ENCODE results near the gene GUCA2B. TPM values are rescaled to one million over a fixed set of nuclear protein-coding genes. Genes with fewer than 3 reads are reported as not detected.

Gene GUCA2B
- total RNA-seq, 1 experiment from 2014 or later = not detected

DNA sequence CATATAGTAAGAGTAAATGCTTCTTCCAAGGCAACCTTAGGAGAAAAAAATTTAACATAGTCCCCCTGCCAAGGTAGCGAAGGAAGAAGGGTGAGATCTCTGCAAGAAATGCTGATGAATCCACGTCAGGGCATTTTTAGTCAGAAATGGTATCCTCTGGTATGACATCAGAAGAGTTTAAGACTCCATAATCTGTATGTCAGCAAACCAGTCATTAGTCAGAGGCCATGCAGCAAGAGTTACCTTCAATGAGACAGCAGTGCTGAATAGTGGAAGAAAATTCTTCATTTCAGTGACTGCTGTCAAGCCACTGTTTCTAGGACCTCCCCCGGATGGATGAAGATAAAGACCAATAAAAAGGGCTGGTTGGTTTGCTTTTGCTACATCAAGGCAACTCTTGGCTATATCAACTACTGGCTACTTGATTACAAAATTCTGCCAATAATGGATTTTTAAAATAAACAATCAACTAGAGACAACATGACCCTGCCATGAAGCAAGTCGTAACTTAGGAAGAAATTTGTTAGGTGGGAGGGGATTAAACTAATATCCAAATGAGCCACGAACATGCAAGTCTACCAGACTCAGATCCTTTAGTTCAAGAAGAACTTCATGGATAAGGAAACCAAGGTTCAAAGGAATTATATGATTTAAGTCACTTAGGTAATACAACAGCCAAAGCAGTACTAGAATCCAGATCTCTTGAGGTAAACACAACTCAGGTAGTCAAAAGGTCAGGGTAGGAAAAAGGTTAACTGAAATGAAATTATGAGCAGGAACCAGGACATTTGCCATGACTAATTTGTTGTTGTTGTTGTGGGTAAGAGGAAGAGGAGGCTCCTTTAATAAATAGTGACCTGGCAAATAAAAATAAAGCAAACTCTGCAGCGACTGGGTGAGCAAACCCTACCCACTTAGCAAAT lies 37.0 kb downstream of the GUCA2B start:
- H3K4me1 ChIP-seq (ENCODE audit: control insufficient read depth, insufficient read depth, low read length) = no peaks in the 10 kb centered on the region
- H3K36me3 ChIP-seq (ENCODE audit: control insufficient read depth, insufficient read depth, low read length) = peaks cover 15% of the 10 kb centered on the region
- CTCF ChIA-PET = no interaction called here
- H3K27me3 ChIP-seq (ENCODE audit: control insufficient read depth, insufficient read depth, low read length) = no peaks in the 10 kb centered on the region
- intact Hi-C loops (cut with micrococcal nuclease; ENCODE audit: unreplicated experiment) = no loop called here
- BruUV-seq (replicated peaks) = no TSS peak
- TF ChIP-seq, protein P1, sequence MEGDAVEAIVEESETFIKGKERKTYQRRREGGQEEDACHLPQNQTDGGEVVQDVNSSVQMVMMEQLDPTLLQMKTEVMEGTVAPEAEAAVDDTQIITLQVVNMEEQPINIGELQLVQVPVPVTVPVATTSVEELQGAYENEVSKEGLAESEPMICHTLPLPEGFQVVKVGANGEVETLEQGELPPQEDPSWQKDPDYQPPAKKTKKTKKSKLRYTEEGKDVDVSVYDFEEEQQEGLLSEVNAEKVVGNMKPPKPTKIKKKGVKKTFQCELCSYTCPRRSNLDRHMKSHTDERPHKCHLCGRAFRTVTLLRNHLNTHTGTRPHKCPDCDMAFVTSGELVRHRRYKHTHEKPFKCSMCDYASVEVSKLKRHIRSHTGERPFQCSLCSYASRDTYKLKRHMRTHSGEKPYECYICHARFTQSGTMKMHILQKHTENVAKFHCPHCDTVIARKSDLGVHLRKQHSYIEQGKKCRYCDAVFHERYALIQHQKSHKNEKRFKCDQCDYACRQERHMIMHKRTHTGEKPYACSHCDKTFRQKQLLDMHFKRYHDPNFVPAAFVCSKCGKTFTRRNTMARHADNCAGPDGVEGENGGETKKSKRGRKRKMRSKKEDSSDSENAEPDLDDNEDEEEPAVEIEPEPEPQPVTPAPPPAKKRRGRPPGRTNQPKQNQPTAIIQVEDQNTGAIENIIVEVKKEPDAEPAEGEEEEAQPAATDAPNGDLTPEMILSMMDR (IDR thresholded peaks at IDR 0.05) = no peak
- TF ChIP-seq POLR2AphosphoS5 (IDR thresholded peaks at IDR 0.05; ENCODE audit: low read depth, low read length) (no peak), TCF7L2 (IDR thresholded peaks at IDR 0.05; ENCODE audit: low read depth, low read length) (no peak), SIN3A (IDR thresholded peaks at IDR 0.05; ENCODE audit: borderline replicate concordance, insufficient read depth, low read depth, low read length) (no peak)
- TF ChIP-seq, protein P2, sequence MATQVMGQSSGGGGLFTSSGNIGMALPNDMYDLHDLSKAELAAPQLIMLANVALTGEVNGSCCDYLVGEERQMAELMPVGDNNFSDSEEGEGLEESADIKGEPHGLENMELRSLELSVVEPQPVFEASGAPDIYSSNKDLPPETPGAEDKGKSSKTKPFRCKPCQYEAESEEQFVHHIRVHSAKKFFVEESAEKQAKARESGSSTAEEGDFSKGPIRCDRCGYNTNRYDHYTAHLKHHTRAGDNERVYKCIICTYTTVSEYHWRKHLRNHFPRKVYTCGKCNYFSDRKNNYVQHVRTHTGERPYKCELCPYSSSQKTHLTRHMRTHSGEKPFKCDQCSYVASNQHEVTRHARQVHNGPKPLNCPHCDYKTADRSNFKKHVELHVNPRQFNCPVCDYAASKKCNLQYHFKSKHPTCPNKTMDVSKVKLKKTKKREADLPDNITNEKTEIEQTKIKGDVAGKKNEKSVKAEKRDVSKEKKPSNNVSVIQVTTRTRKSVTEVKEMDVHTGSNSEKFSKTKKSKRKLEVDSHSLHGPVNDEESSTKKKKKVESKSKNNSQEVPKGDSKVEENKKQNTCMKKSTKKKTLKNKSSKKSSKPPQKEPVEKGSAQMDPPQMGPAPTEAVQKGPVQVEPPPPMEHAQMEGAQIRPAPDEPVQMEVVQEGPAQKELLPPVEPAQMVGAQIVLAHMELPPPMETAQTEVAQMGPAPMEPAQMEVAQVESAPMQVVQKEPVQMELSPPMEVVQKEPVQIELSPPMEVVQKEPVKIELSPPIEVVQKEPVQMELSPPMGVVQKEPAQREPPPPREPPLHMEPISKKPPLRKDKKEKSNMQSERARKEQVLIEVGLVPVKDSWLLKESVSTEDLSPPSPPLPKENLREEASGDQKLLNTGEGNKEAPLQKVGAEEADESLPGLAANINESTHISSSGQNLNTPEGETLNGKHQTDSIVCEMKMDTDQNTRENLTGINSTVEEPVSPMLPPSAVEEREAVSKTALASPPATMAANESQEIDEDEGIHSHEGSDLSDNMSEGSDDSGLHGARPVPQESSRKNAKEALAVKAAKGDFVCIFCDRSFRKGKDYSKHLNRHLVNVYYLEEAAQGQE (IDR thresholded peaks at IDR 0.05; ENCODE audit: insufficient read depth in 1 of 2, low read depth in 2 of 2, low read length in 1 of 2) = no peak
- no peak for ATAC-seq
- POLR2A ChIA-PET = no interaction called here
- in situ Hi-C loops (cut with HindIII; ENCODE audit: low pct_unique_long_range_greater_than_20kb, low sequenced_read_pairs) = no loop called here
- no peak overlapping the region for H3K27ac ChIP-seq (ENCODE audit: low read length)
- DNase-seq (ENCODE audit: low read depth, low spot score) = no peak
- no peaks in the 10 kb centered on the region for H3K9me3 ChIP-seq (ENCODE audit: control insufficient read depth, insufficient read depth, low read depth, low read length)
- no peak overlapping the region for H3K4me3 ChIP-seq (ENCODE audit: low read depth in 2 of 2, low read length in 2 of 2)

DNA sequence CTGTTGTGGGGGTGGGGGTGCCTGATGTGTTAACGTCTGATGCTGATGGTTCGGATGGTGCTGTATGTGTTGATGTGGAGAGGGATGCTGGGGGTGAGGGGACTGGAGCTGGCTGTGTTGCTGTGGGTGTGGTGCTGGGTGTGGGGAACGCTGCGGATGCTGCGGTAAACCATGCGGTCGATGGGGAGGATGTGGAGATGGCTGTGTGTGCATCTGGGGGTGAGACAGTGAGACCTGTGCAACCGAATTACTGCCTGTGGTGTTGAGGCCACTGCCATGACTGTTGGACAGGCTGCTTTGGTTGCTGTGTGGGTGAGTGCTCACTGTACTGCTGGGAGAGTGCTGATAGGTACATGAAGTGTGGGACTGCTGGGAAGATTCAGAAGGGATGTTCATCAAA lies 38.1 kb downstream of the GUCA2B start:
- intact Hi-C loops (cut with micrococcal nuclease; ENCODE audit: unreplicated experiment) (no loop called here), in situ Hi-C loops (cut with HindIII; ENCODE audit: low pct_unique_long_range_greater_than_20kb, low sequenced_read_pairs) (no loop called here)
- no peaks in the 10 kb centered on the region for H3K9me3 ChIP-seq (ENCODE audit: control insufficient read depth, insufficient read depth, low read depth, low read length)
- ATAC-seq = no peak
- no TSS peak for BruUV-seq (replicated peaks)
- H3K36me3 ChIP-seq (ENCODE audit: control insufficient read depth, insufficient read depth, low read length) = peaks cover 15% of the 10 kb centered on the region
- POLR2A ChIA-PET = no interaction called here
- H3K4me1 ChIP-seq (ENCODE audit: control insufficient read depth, insufficient read depth, low read length) = no peaks in the 10 kb centered on the region
- H3K27me3 ChIP-seq (ENCODE audit: control insufficient read depth, insufficient read depth, low read length) = no peaks in the 10 kb centered on the region
- TF ChIP-seq, protein P2 (IDR thresholded peaks at IDR 0.05; ENCODE audit: insufficient read depth in 1 of 2, low read depth in 2 of 2, low read length in 1 of 2) = no peak
- TF ChIP-seq POLR2AphosphoS5 (IDR thresholded peaks at IDR 0.05; ENCODE audit: low read depth, low read length) = no peak
- no peak for TF ChIP-seq SIN3A (IDR thresholded peaks at IDR 0.05; ENCODE audit: borderline replicate concordance, insufficient read depth, low read depth, low read length)
- no peak for TF ChIP-seq TCF7L2 (IDR thresholded peaks at IDR 0.05; ENCODE audit: low read depth, low read length)
- TF ChIP-seq, protein P1 (IDR thresholded peaks at IDR 0.05) = no peak
- no peak for DNase-seq (ENCODE audit: low read depth, low spot score)
- H3K4me3 ChIP-seq (ENCODE audit: low read depth in 2 of 2, low read length in 2 of 2) = no peak overlapping the region
- H3K27ac ChIP-seq (ENCODE audit: low read length) = no peak overlapping the region
- CTCF ChIA-PET = no interaction called here
